Muscle of back (tissue), 10 donors: ENCODE measurements around the gene GH2. TPM values are rescaled to one million over a fixed set of nuclear protein-coding genes. Genes with fewer than 3 reads are reported as not detected.

Experiments
- polyA plus RNA-seq, 10 donors: library from polyadenylated mRNA; unstranded; fragments of 120-200 nt; gene quantifications; one replicate each; pipeline ENCODE4 v1.2.1, GENCODE V29; 2013; ENCODE audit not compliant: insufficient read length in 10 of 10

Gene GH2
- polyA plus RNA-seq, 10 donors = 0.16 to 0.98 (median 0.76) TPM; not detected in 7

Other genes starting within 250 kb of the GH2 start
- gene LIMD2, start 181.8 kb downstream of the GH2 start, polyA plus RNA-seq = 10 to 100 TPM in 4 of 10 donors, 1 to 10 TPM in 6; 6.1 to 24.9 (median 8.7) TPM
- 10 to 100 TPM; 19.1 to 46.5 (median 27.4) TPM for gene STRADA, start 140.1 kb downstream of the GH2 start, polyA plus RNA-seq
- 10 to 100 TPM; 49.1 to 61.7 (median 56.2) TPM for gene CCDC47, start 108.3 kb downstream of the GH2 start, polyA plus RNA-seq
- gene DDX42, start 107.8 kb downstream of the GH2 start, polyA plus RNA-seq = 100 to 1,000 TPM in 6 of 10 donors, 10 to 100 TPM in 4; 76.6 to 144 (median 106) TPM
- gene PSMC5, start 54.5 kb downstream of the GH2 start, polyA plus RNA-seq = 100 to 1,000 TPM in 8 of 10 donors, 10 to 100 TPM in 2; 90.1 to 125 (median 107) TPM
- 10 to 100 TPM; 29.7 to 38.3 (median 33.2) TPM for gene FTSJ3, start 54.3 kb downstream of the GH2 start, polyA plus RNA-seq
- gene SMARCD2, start 39.3 kb downstream of the GH2 start, polyA plus RNA-seq = 10 to 100 TPM; 26.3 to 45.2 (median 30.7) TPM
- 10 to 100 TPM in 2 of 10 donors, 1 to 10 TPM in 7, not detected in 1; 1.2 to 27.5 (median 5.8) TPM for gene CSH2, start 8.3 kb downstream of the GH2 start, polyA plus RNA-seq
- gene CSH1, start 14.6 kb upstream of the GH2 start, polyA plus RNA-seq = 10 to 100 TPM in 4 of 10 donors, 1 to 10 TPM in 5, not detected in 1; 2.0 to 42.4 (median 7.8) TPM
- under 1 TPM in 4 of 10 donors, not detected in 6; 0.60 to 0.98 (median 0.70) TPM for gene CSHL1, start 29.3 kb upstream of the GH2 start, polyA plus RNA-seq
- under 1 TPM in 1 of 10 donors, not detected in 9; 0.19 TPM for gene GH1, start 36.9 kb upstream of the GH2 start, polyA plus RNA-seq
- 1 to 10 TPM; 1.9 to 4.1 (median 3.1) TPM for gene CD79B, start 50.4 kb upstream of the GH2 start, polyA plus RNA-seq
- 10 to 100 TPM; 11.6 to 52.0 (median 38.1) TPM for gene SCN4A, start 91.0 kb upstream of the GH2 start, polyA plus RNA-seq
- 1 to 10 TPM; 1.9 to 3.7 (median 2.6) TPM for gene PRR29, start 116.4 kb upstream of the GH2 start, polyA plus RNA-seq
- 10 to 100 TPM; 19.1 to 36.9 (median 27.9) TPM for gene ICAM2, start 138.7 kb upstream of the GH2 start, polyA plus RNA-seq
- gene ERN1, start 248.2 kb upstream of the GH2 start, polyA plus RNA-seq = 1 to 10 TPM; 3.0 to 7.1 (median 5.3) TPM